HG02678 (cell line): ENCODE results near the gene HES4.
"Not testable (repeated sequence)": the region's sequence is repeated elsewhere in the genome, so short reads cannot be mapped to it uniquely, and the experiment has no call there.

ENCODE experiments used
- ATAC-seq: cut with Tn5 transposase; IDR thresholded peaks from one replicate; pipeline ENCODE4 v1.9.1; 2021; ENCODE audit warnings: mild to moderate bottlenecking, moderate library complexity; ENCODE audit not compliant: unreplicated experiment

The HES4 gene

DNA sequence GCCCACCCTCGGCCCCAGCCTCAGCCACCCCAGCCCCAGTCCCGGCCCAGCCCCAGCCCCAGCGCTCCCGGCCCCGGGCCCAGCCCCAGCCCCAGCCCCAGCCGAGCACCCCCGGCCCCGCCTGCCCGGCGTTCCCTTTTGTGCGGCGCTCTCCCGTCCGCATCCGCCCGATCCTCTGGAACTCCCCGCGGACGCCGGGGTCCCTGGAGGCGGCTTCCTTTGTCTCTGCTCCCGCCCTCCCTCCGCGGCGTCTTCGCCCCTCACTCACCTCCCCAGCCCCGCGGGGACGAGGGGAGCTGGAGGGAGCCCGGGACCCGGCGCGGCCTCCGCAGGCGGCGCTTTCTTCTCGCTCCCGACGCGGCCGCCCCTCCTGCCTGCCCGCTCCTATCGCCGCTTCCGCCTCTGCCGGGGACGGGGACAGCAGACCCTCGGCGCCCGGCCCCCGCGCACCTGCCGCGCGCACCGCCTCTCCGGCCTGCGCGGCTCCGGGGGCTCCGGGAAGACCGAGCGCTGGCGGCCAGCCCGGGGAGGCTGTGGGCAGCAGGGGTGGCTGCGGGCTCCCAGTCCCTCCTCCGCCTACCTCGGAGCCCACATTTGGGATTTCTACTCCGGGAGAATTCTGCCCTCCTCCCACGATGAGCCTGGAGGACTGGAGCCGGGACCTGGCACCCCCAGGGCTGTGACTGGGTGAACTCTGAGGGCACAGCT lies 34.0 kb upstream of the HES4 start:
- ATAC-seq: no peak

DNA sequence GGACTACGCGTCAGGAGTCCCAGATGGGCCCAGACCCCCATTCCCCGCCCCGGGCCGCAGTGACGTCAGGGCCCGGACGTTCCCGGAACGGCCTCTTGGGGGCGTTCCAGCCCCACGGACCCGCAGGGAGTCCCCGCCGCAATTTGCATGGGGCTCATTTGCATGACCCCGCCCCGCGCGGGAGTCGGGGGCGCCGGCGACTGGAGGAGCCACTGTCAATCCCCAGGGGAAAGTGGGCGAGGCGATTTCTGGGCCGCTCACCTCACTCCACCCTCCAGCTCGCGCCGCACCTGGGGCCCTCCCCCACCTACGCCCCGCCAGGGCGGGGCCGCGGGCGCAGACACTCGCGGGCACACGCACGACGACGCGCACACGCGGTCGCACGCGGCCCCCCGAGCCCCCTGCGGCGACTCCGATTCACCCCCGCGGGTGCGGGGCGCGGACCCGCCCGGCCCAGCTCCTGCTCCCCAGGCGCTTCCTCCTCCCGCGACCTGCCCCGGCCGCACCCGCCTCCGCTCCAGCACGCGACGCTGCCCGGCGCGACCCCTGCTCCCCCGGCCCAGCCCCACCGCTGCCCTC lies 33.2 kb upstream of the HES4 start:
- peak; percentile 85 for ATAC-seq

DNA sequence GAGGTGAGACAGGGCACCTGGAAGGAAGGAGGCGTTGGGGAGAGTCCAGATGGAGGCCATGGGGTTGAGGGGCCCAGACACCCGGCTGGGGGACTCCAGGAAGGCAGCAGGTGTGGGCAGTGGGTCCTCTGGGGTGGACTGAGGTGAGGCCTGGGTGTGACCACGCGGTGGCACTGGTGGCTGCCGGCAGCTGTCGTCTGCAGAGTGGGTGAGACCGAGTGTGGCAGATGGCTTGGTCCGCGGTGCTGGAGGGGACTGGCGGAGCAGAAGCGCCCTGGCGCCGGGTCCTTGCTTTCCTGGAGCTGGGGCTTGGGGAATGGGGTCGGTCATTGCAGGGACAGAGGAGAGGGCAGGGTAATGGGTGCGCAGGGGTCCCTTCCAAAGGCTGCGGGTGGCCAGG lies 32.5 kb upstream of the HES4 start:
- peak; percentile 5 for ATAC-seq

DNA sequence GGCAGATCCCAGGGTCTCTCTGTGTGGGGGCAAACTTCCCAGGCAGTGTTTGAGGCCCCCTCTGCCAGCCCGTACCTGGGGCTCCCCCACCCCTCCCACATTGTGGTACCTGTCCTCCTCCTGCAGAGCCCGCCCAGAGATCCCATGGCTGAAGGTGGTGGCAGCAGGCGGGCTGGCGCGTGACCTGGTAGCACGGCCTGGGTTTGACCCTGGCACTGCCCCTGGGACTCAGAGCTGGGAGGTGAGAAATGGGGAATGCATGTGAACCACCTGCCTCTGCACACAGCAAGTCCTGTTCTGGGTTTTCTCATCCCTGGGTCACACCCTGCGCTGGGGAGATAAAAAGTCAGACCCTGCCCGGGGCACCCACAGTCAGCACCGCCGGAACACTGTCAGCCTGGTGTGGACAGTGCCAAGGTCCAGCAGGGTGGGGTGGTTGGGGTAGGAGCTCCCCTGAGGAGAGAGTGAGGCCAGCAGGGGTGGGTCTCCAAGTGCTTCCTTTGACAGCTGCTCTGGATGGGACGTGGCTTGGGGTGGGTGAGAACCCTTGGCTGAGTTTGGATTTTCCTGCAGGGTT lies 31.9 kb upstream of the HES4 start:
- ATAC-seq: no peak

DNA sequence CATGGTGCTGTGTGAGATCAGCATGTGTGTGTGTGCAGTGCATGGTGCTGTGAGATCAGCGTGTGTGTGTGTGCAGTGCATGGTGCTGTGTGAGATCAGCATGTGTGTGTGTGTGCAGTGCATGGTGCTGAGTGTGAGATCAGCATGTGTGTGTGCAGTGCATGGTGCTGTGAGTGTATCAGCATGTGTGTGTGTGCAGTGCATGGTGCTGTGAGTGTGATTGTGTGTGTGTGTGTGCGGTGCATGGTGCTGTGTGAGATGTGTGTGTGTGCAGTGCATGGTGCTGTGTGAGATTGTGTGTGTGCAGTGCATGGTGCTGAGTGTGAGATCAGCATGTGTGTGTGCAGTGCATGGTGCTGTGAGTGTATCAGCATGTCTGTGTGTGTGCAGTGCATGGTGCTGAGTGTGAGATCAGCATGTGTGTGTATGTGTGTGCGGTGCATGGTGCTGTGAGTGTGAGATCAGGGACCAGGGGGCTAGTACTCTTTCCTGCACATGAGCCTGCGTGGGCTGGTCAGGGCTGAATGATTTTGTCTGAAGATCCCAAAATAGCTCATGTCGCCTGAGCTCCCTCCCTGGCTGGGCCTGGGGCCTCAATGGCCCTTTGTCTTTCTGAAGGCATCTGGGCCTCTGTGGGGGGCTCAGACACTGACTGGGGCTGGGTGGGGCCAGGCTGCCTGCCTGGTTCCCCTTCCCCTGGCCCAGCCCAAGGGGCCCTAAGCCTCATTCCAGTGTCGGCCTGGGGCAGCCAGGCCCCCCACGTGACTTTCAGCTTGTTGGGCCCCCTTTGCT lies 31.2 kb upstream of the HES4 start:
- not testable (repeated sequence) for ATAC-seq

DNA sequence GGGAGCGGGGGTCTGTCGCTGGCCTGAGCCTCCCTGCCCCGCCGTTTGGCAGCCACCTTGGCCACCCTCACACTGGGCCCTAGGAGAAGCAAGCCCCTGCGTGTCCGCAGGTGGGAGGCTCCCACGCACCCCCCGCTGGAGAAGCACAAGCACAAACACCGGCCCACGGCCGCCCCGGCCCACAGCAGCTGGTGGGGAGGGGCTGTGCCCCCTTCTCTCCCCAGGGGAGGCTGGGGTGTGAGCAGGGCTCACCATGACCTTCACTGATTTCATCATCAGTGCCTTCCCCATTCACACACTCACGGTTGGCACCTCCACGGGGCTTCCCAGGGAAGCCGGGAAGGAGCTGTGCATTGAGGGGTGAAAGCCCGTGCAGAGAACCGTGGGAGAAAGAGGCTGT lies 27.9 kb upstream of the HES4 start:
- no peak for ATAC-seq

DNA sequence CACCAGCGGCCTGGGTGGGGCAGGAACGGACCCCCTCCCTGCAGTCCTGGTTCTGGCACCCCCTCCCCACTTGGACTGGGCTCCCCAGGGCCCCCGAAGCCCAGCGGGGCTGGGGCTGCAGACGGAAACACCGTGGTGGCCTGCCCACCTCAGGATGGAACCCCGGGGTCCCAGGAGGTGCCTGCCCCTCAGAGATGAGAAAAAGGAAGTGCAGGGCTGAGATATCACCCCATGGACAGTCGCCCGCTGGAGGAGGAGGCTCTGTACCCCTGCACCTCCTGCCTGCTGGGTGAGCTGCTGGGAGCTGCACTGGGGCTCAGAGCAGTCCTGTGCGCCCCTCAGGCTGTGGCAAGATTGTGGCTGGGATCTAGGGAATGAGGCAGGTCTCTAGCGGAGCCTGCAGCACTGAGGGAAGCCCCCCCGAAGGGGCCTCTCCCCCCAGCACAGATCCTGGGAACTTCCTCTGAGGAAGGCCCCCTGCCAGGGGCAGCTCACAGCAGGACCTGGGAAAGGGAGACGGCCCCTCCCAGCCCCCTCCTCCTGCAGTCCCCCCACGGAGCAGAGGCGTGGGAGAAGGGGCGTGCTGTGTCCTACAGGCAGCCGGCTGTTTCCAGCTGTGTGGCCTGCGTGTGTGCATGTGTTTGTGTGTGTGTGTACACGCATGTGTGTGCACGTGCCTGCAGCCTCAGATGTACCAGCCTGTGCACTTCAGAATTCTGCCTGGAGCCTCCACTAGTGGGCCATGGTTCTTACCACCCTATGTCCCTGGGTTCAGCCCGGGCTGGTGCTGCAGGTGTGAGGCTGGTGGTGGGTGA lies 26.9 kb upstream of the HES4 start:
- ATAC-seq: no peak

DNA sequence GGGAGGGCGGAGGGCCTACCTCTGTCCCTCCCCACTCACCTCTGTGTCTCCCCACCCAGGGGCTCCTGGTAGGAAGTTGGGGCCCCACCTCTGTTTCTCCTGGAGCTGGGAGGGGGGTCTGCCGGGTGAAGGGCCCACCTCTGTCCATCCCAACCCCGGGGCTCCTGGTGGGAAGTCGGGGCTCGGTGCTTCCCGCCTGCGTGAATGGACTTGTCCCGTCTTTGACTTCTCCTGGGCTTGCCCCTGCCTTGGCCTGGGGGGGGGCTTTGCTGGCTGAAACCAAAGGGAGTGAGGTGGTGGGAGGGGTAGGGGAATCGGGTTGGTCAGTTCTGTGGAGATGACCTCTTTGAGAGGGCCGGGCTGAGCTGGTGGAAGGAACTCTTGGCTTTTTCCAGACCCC lies 25.8 kb upstream of the HES4 start:
- ATAC-seq: no peak

DNA sequence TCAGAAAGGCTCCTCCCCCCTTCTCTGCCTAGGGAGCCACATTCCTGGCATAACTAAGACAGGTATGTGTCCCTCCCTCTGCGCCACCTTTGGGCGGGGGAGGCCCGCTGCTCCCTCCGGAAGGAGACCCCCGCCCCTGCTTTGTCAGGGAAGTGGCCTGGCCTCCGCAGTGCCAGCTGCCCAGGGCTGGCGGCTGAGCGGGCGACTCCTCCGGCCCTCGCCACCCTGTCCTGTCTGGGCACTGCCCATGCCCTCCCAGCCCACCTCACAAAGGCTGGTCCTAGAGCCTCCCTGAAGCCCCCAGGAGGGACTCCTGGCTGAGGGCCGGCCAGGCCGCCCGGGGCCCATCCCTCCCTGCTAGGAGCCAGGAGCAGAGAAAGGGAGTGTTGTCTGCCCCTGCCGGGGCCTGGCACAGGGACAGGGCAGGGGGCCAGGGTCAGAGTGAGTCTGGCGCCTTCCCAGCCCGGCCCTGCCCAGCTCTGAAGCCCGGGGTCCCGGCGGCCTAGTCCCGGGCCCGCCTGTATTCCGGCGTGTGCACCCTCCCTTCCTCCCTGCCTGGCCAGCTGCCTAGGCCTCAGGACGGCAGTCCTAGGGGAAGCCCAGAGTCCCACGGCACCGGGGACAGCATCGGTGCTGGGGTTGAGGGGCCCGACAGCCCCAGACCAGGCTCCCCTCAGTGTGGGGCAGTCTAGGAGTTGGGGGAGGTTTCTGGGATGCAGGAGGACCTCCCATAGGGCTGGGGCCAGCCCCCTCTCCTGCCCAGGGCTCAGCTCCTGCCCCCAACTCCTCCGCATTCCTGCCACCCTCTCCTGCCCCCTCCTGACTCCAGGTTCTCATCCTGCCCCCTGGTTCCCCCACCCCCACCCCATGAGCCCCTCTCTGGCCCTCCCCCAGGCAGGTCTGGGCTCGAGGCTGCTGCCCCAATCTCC lies 25.1 kb upstream of the HES4 start:
- no peak for ATAC-seq

DNA sequence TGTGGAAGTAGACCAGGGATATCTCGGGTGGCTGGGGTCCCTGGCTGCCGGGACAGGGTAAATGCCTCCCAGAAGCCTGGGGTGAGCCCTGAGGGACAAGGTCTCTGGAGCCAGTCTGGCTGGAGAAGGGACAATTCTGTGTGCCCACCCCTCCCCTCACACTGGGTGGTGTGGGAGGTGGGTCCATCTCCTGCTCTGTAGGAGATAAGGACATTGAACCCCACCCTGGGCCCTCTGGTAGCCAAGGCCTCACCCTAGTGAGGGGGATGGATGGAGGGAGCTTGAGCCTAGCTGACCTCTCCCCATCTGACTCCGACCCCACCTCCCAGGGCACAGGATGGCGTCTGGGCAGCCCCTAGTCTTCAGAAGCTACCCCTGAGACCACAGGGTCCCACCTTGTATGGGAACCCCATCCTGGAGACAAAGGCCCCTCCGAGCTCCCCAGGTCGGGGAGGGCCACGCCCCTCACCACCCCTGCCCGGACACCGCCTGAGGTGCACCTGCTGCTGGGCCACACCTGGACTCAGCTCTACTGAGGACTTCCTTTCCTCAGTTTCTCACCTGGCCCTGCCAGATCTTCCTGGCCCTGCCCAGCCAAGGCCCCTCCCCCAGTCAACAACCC lies 24.4 kb upstream of the HES4 start:
- no peak for ATAC-seq

DNA sequence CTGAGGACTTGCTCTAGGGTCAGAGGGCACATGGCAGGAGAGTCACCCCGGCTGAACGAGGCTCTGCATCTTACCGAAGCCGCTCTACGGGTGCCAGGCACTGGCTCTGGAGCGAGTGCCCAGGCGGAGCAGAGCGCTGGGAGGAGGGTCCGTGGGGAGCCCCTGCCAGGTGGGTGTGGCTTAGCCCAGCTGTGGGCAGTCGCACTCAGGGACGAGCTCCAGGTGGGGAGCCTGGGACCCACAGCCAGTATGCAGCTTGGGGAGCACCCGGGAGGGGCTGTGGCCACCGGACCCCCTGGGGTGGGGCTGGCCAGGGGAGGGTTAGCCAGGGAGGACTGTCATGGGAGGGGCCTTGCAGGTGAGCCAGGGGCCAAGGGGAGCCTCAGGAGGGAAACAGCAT lies 23.8 kb upstream of the HES4 start:
- ATAC-seq: no peak

DNA sequence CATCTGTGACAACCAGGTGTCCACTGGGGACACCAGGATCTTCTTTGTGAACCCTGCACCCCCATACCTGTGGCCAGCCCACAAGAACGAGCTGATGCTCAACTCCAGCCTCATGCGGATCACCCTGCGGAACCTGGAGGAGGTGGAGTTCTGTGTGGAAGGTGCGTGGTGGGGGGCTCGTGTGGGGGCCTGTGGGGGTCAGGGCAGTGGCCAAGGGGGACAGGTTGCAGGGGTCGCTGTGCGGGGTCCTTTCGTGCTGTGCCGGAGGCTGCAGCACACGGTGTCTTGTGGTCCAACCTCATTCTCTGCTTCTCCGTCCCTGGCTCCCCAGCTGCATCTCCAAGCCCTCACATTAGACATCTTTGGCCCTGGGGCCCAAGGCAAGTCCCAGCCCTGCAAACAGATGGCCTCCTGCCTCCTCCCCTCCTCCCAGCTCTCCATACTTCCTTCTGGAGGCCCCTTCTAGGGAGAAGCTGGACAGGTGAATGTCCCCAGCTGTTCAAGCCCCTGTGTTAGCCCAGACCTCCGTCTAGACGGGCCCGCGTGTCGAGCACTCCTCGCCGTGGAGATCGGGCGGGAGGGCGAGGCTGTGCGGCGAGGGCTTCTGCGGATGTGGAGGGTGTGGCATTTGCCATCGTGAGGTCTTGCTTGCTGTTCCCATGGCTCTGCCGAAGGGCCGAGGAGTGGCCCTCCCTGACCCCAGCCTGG lies 22.6 kb upstream of the HES4 start:
- no peak for ATAC-seq

DNA sequence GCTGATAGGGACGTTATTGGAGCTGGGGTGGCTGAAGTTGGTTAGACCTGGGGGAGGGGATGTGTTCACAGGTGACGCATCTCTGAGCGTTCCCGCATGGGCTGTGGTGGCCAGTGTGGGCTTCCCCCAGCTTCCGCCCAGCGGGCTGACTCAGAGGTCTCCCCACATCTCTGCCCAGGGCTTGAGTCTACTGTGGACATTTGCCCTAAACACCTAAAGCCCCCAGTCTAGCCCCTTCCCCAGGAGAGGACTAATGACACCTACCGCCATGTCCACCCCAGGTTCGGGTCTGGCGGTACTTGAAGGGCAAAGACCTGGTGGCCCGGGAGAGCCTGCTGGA lies 22.0 kb upstream of the HES4 start:
- no peak for ATAC-seq

DNA sequence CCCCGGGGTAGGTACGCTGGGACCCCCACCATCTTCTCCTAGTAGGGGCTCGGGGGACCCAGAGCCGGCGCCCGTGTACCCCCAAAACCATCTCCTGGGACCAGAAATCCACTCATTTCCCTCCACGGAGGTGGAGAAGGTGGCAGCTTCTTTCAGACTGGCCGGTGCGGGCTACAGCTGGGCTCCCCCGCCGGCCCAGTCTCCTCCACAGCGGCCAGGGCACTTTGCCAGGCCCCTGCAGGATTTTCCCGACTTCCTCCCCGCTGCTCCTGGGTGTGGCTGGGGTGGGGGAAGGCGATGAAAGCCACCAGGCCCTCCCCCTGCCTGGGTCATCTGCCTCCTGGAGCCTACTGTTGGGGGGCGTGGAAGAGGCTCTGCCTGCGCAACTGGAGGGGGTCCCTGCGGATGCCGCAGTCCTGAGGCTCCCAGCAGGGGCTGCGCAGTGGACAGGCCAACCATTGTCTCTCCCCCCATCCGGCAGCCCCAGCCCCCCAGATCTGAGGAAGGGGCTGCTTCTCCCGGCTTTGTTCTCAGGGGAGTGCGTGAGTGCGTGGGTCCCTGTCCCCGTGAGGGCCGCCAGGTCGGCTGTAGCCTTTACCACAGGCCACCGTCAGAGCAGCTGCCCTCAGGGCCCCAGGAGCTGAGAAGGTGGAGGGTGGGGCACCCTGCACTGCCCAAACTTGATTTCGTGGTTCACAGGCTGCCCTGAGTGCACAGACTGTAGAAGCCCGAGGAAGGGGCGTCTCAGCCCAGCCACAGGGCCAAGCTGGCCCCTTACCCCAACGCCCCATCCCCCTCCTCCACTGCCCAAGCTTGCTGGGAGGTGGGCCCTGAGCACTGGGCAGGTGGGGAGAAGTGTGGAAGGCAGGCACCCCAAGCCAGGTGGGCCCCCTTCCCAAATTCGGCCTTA lies 21.4 kb upstream of the HES4 start:
- no peak for ATAC-seq

DNA sequence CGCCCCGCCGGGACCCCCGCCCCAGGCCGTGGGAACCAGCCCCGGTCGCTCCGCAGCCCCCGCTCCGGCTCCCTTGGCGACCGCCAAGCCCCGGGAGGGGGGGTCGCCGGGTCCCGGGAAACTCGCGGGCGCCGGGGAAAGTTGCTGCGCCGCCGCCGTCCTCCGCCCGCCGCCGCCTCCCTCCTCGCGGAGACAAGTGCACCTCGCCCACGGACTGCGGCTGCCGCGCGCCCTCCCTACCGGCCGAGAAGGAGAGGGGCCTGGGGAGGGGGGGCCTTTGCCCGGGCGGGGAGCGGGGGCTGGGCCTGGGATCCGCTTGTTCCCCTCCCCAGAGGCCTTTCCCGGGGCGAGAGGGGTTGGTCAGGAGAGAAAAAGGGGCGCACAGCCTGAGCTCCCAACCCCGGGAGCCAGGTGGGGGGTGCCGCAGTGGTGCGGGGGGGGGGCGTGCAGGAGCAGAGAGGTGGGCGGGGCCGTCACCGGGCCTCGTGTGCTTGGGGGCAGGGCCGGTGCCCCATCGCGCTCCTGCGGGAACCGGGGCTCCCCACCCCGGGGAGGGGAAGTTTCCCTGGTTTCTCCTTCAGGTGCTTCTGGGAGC lies 20.6 kb upstream of the HES4 start:
- ATAC-seq: peak; percentile 15

DNA sequence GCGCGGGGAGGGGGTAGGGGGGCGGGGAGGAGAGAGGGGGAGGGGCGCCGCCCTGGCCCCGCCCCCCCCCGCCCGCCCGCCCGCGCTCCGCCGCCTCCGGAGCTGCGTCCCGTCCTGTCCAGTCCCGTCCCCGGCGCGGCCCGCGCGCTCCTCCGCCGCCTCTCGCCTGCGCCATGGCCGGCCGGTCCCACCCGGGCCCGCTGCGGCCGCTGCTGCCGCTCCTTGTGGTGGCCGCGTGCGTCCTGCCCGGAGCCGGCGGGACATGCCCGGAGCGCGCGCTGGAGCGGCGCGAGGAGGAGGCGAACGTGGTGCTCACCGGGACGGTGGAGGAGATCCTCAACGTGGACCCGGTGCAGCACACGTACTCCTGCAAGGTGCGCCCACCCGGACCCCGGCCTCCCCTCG lies 20.1 kb upstream of the HES4 start, which contains the start of gene AGRN:
Gene AGRN (plus strand): TSS at position 121 of the 405 bp plus-strand sequence. CDS start 53 bp downstream, at position 174.
- ATAC-seq: peak; percentile 34
